Stimulated activated CD4-positive, alpha-beta T cell treated with anti-CD3 and anti-CD28 coated beads, Interleukin-2, amount 100 ng/mL, for 48 hours (primary cell): ENCODE measurements around the gene TBXAS1.

ENCODE experiments used
- DNase-seq, 2 donors: peaks; one replicate each; pipeline ENCODE4 v3.0.0-alpha.2; 2020

Gene TBXAS1

DNA sequence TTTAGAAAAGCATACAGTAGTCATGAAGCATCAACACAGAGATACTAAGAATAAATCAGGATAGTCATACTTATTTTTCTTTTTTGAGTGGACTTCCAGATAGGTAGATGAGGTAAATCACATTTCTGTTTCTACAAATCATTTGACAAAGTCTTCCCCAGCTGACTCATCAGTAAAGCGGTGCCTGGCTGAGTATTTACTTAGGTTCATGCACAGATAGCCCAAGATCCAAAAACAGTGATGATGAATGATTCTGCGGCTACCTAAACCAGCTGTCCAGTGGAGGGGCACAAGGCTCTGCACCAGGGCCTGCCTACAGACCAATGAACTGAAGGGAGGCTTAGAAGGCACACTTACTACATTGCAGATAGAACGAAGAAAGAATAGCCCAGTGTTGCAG lies 120.6 kb downstream of the TBXAS1 start:
- DNase-seq, result no peak

DNA sequence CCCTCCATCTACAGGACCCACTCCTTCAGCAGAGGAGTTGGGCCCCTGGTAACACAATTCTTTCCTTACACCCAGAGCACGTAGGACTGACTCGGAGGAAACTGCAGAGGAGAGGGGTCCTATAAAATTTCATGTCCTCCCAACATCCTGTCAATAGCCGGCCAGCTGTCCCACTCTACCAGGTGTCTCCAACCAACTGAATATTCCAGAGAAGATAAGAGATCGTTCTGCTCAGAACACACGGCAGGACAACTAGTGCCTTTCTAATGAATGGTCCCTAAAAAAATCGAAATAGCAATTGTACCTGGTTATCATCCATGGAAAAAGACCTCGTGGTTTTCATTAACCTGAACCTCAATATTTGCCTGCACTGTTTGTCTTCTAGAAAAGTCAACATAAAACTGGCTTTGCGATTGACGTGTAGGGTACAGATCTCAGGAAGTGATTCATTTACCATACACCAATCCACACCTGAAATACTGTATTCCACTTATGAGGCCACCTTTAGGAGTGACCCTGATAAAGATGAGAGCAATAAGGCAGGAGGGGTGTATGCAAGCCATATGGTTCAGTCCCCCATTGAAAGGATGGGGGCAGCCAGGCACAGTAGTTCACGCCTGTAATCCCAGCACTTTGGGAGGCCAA lies 121.9 kb downstream of the TBXAS1 start:
- no peak for DNase-seq

DNA sequence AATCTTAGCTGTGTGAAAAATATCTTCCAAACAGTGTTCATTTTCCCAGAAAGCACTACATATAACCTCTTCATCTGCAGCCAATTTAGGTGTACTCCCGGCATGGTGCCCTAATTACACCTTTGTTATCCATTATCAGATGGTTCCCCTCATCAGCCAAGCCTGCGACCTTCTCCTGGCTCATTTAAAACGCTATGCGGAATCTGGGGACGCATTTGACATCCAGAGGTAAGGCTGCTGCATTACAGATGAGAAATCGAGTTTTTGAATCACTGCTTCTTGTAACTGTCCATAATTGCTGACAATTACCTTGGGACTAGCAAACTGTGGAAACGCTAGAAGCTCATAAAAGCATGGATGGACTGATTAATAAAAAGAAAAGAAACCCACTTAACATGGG lies 124.2 kb downstream of the TBXAS1 start:
- DNase-seq, result no peak

DNA sequence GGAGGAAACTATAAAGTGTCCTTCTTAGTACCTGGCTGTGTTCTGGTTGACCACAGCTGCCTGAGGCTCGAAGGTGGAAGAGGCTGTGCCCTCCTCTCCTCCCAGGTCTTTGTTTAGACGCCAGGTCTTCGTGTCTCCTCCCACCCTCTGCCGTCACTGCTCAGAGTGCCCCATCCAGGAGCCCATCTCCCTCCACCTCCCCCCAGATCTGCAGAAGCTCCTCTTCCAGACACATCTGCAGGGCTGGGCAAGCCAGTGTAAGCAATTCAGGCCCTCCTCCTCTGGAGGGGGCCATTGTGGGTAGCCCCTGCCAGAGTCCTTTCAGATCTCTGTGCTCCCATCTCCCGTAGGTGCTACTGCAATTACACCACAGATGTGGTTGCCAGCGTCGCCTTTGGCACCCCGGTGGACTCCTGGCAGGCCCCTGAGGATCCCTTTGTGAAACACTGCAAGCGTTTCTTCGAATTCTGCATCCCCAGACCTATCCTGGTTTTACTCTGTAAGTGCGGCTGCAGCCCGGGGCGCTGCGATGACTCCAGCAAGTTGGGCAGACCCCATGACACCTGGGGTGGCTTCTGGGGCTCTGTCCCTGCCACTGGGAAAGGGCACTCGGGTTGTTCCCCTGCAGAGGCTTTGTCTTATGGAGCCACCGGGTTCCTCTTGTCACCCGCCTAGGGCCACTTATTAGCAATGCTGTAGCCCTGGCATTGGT lies 126.2 kb downstream of the TBXAS1 start:
- no peak for DNase-seq

DNA sequence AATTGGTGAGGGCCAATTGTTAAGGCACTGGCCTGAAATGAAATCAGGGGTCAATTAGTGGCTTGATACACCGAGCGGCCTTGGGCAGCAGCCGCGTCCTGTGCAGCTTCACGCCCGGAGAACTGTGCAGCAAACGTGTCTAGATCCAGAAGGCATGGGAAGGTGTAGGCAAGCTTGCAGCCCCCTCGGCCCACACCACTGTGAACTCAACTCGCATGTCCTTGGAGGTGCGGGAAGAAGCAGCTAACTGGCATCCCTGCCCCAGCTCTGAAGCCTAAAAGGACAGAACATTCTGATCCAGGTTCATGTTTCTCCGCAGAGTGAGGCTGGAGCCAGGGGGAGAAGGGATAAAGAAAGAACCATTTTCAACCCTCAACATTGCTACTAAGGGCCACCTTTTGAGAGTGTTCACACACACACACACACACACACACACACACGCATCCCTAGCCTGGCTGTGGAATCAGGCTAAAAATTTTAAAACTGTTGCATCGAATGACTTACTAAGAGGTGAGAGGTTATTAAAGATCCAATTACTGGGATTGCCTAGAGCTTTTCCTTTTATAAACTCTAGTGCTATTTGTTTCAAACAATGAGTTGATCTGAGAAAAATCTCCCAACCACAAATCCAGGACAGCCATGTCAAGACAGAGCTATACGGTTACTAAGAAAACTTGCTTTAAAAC lies 129.7 kb downstream of the TBXAS1 start:
- no peak for DNase-seq

DNA sequence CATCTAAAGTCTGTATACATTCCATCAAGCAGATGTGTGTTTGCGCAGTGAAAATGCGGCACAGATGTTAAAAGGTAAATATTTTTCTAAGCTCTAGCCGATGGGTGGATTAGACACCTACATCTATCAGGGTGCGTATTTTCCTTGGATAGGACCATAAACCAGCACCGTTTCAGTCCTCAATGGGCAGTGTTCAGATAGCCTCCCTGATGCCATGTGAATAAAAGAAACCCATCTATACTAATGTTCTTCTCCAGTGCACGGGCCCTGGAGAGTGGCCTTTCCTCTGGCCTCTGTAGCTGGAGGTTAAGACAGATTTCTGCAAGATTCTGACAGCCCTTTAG lies 130.2 kb downstream of the TBXAS1 start:
- DNase-seq, result no peak

DNA sequence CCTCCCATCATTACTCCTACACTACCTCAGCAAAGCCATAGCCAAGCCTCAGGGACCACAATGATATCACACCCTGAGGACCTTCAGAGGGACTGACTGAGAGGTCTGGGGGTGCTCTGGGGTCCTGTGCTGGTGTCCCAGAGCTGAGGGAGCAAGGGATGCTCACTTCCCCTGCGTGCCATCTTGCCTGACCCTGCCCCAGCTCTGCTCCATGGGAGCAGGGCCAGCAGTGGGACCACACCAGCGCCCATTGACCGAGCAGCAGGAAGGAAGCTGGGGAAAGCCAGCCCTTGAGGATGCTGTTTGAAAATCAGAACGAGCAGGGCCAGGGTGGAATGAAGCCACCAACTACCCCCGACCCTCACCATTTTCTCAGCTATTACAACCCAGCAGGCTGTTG lies 130.7 kb downstream of the TBXAS1 start:
- DNase-seq, result no peak

DNA sequence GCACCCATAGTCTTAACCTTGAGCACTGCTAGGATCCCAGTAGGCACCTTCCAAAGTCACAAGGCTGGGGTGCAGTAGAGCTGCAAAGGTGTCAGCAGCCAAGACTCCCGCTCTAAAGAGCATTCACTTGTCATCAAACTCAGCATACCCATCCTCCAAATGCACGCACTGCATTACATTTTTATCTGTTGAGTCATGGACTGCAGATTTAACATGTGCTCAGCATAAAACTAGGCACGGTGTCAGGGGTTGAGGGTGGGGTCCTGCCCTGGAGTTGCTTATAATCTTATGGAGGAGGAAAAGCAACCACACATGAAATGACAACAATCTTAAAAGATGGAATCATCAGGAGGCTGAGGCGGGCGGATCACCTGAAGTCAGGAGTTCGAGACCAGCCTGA lies 131.1 kb downstream of the TBXAS1 start:
- DNase-seq, result no peak

DNA sequence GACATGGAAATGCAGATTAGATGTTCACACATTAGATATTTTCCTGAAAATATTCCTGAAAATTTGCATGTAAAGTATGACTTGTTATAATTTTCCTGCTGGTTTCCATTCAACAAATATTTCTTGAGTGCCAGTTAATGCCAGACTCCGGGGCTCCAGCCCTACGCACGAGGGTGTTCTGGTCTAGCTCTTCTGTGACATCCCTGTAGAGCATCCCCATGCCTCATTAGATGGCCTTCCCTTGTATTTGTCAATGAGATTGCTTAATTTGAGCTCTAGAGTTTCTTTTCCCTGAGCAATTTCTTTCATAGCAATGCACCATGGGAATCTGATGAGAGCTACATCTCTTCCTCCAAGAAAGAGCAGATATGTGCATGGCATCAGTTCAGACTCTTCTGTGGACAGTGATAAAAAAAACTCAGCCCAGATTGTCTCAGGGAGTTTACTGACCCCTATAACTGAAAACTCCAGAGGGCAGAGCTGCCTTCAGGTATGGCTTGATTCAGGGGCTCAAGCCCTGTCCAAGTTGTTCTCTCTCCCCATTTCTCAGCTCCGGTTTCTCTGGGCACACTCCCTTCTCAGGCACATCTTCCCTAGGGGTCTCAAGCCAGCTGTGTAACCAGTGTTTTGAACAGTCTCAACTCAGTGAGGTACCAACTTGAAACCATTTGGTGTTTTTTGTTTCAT lies 137.0 kb downstream of the TBXAS1 start:
- DNase-seq, result no peak

DNA sequence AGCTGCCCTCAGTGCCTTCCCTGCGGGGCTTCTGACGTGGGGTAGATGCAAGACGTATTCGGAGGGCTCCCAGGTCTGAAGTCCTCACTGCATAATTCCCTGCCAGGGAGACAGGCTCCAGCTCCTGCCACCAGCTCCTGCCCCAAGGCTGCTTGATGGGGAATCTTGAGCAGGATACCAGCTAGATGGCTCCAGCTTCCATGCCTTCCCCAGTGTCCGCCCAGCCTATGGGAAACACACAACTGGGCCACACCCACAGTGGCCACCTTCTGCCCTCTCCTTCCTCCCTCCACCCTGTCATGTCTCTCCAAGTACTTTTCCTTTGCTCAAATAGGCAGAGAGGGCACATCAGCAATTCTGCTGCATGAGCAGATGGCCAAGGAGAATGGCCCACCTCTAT lies 137.9 kb downstream of the TBXAS1 start:
- no peak for DNase-seq

DNA sequence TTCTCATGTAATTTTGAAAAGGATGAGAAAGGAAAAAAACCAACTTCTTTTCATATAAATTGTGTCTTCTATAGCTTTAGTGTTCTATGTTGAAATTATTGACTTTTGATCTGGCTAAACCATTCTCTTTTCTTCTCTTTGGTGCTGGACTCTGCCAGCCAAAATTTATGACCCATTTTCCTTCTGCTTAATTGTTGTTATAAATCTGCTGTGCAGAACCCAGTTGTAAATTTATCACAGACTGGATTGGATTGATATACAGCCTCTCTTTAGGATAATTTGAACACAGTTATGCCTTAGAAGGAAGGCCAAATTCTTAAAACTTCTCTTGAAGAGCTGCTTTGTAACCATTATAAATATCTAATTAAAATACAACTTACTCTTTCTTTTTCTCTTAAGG lies 139.9 kb downstream of the TBXAS1 start:
- DNase-seq, result no peak

DNA sequence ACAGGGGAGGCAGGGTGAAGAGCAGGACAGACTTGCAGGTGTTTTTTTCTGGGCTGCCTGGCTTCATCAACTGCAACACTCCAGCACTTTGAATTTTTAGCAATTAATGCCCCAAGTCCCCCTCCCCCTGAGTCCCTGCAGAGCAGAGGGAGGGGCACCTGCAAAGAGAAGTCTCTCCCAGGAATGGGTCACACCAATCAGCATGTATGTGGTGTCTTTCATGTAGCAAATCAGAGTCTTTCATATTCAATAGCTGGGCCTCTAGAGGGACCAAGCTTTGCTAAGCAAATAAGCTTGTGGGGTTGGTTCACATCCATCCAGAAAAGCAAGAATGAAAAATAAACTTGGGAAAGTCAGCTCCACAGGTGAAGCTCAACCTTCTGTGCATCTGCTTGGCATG lies 143.0 kb downstream of the TBXAS1 start:
- DNase-seq, result no peak

DNA sequence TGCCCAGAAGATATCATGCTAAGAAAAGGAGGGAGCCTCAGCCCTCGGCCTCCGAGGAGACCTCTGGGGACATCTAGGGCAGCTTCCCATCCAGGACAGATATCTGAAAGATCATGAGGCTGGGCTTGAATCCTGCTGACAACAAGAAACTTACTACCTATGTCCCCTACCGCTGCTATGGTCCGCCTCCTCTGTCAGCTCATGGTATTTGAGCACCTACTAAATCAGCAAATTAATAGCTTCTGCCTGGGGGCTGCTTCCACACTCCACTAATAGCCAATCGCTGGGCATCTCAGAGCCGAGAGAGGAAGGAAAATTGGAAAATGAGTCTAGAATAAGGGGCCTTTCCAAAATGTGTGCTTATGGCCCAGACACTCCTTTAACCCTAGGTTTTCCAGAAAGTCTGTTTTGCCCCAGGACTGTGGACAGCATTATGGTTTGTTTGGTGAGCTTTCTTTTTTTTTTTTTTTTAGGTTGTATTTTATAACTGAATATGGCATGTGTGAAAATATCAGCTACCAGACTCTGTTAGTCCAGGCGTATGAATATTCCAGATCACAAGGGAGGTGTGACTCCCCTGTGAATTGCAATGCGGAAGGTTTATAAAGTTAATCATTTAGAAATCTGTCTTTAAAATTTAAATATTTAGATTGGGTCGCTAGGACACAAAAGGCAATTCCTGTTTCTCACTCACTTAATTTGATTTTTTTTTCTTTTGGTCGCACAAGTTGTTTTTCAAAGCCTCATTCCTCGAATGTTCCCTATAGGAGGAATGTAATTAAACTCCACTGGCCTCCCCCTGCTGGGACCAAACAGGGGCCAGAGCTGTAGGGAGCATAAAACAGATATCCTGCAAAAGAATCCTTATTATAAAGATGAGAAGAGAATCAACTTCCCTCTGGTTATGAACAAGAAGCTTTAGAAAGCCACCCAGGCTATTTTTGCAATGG lies 144.3 kb downstream of the TBXAS1 start:
- DNase-seq, result no peak

DNA sequence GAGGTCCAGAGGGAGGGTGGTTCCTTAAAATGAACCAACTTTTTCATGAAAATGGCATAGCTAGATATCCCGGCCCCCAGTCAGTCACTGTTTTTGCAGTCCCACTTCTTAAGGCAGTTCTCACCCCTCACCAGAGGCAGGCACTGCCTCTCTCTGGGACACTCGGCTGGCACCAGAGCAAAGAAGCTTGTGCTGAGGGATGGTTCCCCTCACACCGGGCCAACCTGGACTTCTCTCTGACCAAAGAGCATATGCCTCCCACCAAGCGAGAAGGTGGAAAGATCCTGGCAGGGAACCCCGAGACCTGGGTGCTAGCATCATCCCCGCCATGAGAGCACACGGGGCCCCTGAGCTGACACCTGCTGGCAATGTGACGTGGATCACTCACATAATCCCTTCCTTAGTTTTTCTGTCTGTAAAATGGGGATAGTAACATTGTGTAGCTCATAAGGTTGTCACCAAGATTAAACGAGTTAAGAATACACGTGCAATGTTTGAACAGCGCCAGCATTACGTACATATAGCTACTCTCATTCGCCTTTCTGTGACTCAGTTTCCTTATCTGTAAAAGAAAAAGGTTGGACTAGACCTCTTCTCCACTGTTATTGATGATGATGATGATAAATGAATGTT lies 145.2 kb downstream of the TBXAS1 start:
- no peak for DNase-seq

DNA sequence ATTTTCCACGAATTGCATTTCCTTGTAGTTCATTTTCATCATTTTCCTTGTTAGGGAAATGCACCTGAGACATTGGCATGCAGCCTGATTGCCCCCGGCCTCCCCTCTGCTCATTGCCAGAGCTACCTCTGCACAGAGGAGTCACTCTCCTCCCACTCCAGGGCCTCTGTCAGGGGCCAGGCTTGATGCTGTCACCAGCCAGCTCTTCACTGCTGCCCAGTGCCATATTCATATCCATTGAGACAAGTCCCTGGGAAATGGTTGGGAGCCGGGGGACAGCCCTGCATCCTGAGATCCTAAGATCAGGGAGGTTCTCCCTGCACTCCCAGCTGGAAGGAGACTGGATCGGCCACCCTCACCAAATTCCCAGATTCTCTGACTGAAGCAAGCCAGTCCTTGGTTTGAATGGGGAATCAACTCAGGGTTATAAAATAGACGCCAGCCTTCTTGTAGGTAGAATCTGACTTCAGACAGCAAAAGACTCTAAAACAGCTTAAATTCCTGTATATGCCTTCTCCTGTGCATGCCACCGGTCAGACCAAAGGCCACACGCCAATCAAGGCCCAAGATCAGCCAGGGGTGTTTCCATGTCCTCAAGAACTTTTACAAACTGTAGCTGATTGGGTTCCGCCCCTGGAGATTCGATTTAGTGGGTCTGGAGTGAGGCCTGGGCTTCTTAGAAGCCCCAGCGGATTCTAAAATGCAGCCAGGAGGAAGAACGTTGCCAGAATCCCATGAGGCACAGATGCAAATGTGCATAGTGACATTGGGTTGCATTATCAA lies 147.2 kb downstream of the TBXAS1 start:
- DNase-seq, result no peak

DNA sequence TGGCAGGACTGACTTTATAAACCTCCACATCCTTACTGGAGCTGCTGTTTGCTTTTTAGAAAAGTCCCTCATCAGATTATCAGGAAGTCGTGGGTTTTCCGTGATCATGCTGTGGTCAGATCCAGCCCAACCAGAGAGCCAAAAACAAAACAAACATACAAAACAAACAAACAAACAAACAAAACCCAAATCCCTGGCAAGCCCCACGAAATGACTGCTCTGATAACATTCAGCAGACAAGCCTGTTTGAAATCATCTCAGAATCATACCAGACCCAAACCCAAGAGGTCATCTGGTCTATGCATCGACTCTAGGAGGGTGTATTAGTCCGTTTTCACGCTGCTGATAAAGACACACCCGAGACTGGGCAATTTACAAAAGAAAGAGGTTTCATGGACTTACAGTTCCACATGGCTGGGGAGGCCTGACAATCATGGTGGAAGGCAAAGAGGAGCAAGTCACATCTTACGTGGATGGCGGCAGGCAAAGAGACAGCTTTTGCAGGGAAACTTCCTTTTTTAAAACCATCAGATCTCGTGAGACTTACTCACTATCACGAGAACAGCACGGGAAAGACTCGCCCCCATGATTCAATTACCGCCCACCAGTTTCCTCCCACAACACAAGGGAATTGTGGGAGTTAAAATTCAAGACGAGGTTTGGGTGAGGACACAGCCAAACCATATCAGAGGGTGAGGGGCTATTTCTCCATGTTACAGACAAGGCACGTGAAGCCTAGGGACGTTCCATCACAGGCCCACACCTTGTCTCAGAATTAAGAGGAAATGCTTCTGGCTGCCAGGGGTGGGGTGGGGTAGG lies 148.0 kb downstream of the TBXAS1 start:
- DNase-seq, result no peak

DNA sequence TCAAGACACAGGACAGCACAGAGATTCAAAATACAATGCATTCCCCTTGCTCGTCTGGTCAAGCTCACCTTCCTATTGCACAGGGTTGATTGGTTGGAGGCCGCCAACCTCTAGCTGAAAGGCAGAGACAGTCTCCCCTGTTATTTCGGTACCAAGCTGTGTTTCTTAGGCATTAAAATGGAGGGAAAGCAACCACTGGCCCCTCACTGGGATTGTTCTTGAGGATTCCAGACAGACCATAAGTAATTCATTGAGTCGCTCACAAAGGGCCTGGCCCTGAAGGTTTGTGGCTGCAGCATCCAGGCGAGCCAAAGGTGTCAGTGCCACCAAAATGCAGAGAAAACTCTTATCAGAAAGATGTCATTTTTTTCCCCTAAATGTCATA lies 152.4 kb downstream of the TBXAS1 start:
- no peak for DNase-seq

DNA sequence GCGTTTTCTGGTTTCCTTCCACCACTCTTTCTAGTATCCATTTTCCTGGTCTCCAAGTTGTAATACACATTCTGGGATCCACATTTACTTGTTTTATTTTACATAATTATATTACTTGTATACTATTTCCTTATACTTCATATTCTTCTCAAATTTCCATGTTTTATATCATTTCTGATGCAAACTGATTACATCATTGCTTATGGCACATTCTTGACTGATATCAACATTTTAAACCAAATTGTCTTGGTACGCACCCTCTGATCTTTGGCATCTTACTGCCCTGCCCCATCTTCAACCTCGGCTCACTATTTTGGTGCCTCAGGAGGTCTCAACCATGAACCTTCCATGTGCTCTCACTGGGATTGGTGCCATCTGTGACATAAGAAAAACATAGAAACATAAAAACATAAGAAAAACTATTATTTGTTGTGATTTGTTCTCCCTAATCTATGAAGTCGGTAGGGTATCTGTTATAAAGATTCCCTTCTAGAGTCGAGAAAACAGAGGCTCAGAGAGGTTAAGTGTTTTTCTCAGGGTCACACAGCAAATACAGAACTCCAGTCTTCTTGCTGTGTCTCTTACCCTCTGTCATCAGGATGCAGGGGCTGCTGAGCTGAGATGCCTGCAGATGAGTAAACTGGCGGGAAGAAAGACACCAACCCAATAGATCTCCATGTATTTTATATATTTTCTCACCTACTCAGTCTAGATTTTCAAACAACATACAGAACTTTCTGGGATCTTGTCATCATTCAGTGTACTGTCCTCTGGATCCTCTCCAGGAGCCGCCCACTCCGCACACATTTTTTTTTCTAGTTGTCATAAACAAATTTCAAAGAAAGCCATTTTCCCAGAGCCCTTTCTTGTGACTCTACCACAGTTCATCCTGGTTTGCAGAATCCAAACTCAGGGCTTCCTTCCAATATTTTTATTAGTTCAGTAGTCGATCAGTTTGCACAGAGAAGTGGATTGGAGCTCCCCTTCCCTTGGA lies 154.2 kb downstream of the TBXAS1 start:
- no peak for DNase-seq
